WTC11 (cell line): ENCODE data around the gene USP22.

Experiments
- NR3C1 ChIP-seq: sonication (generic); formaldehyde crosslinking; conservative IDR thresholded peaks from 2 replicates; pipeline ENCODE4 v1.8.1; 2023; ENCODE audit warnings: low read depth, mild to moderate bottlenecking, missing genetic modification reagents
- SMAD3 ChIP-seq: sonication (generic); formaldehyde crosslinking; IDR thresholded peaks from 2 replicates; pipeline ENCODE4 v1.8.0; 2022; ENCODE audit warnings: missing genetic modification reagents, mild to moderate bottlenecking, borderline replicate concordance
- TF ChIP-seq, protein P1 (sequence below): fragments of 200-600 bp; IDR thresholded peaks from 2 replicates; pipeline ENCODE4 v1.8.0; 2022; ENCODE audit warnings: antibody characterized with exemption
- TF ChIP-seq, protein P2 (sequence below): sonication (generic); formaldehyde crosslinking; IDR thresholded peaks from 2 replicates; pipeline ENCODE4 v1.8.1; 2023; ENCODE audit warnings: mild to moderate bottlenecking, missing genetic modification reagents
- TF ChIP-seq, protein P3 (sequence below): sonication (generic); formaldehyde crosslinking; IDR thresholded peaks from 2 replicates; pipeline ENCODE4 v1.8.1; 2022; ENCODE audit warnings: low read depth, missing genetic modification reagents, borderline replicate concordance

- TF ChIP-seq, protein P1, sequence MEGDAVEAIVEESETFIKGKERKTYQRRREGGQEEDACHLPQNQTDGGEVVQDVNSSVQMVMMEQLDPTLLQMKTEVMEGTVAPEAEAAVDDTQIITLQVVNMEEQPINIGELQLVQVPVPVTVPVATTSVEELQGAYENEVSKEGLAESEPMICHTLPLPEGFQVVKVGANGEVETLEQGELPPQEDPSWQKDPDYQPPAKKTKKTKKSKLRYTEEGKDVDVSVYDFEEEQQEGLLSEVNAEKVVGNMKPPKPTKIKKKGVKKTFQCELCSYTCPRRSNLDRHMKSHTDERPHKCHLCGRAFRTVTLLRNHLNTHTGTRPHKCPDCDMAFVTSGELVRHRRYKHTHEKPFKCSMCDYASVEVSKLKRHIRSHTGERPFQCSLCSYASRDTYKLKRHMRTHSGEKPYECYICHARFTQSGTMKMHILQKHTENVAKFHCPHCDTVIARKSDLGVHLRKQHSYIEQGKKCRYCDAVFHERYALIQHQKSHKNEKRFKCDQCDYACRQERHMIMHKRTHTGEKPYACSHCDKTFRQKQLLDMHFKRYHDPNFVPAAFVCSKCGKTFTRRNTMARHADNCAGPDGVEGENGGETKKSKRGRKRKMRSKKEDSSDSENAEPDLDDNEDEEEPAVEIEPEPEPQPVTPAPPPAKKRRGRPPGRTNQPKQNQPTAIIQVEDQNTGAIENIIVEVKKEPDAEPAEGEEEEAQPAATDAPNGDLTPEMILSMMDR, result no peak
- TF ChIP-seq, protein P2, sequence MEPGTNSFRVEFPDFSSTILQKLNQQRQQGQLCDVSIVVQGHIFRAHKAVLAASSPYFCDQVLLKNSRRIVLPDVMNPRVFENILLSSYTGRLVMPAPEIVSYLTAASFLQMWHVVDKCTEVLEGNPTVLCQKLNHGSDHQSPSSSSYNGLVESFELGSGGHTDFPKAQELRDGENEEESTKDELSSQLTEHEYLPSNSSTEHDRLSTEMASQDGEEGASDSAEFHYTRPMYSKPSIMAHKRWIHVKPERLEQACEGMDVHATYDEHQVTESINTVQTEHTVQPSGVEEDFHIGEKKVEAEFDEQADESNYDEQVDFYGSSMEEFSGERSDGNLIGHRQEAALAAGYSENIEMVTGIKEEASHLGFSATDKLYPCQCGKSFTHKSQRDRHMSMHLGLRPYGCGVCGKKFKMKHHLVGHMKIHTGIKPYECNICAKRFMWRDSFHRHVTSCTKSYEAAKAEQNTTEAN (CRISPR knock-in tag), result no peak
- TF ChIP-seq NR3C1 (CRISPR knock-in tag) (no peak), SMAD3 (no peak)
- TF ChIP-seq, protein P3, sequence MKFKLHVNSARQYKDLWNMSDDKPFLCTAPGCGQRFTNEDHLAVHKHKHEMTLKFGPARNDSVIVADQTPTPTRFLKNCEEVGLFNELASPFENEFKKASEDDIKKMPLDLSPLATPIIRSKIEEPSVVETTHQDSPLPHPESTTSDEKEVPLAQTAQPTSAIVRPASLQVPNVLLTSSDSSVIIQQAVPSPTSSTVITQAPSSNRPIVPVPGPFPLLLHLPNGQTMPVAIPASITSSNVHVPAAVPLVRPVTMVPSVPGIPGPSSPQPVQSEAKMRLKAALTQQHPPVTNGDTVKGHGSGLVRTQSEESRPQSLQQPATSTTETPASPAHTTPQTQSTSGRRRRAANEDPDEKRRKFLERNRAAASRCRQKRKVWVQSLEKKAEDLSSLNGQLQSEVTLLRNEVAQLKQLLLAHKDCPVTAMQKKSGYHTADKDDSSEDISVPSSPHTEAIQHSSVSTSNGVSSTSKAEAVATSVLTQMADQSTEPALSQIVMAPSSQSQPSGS (CRISPR knock-in tag), result no peak
These were observed 31.9 kb downstream of the USP22 start for GRCh38 chr17:21010705-21011596.
